Type B pancreatic cell (in vitro differentiated cells): ENCODE data around the gene CYB5A. TPM values are rescaled to one million over a fixed set of nuclear protein-coding genes. Genes with fewer than 3 reads are reported as not detected.

Experiments used
- DNase-seq: peaks from one replicate; pipeline ENCODE4 v3.0.0; 2021; ENCODE audit warnings: mixed read lengths; ENCODE audit not compliant: unreplicated experiment; ENCODE audit errors: extremely low spot score
- H3K27ac Mint-ChIP-seq: 2 replicates; pipeline ENCODE4 v1.8.0; 2021; ENCODE audit warnings: mild to moderate bottlenecking, mixed read lengths
- H3K27me3 Mint-ChIP-seq: 2 replicates; pipeline ENCODE4 v1.8.0; 2021; ENCODE audit warnings: mixed read lengths
- H3K36me3 Mint-ChIP-seq: 2 replicates; pipeline ENCODE4 v1.8.0; 2021; ENCODE audit warnings: mixed read lengths
- H3K4me1 Mint-ChIP-seq: one replicate; pipeline ENCODE4 v1.8.0; 2021; ENCODE audit warnings: mixed read lengths; ENCODE audit not compliant: unreplicated experiment
- H3K4me3 Mint-ChIP-seq: 2 replicates; pipeline ENCODE4 v1.8.0; 2021; ENCODE audit warnings: mild to moderate bottlenecking, mixed read lengths
- H3K9me3 Mint-ChIP-seq: 2 replicates; pipeline ENCODE4 v1.8.0; 2021; ENCODE audit warnings: mixed read lengths
- total RNA-seq: library from RNA; stranded (reverse); gene quantifications from 2 replicates; pipeline ENCODE4 v1.2.1, GENCODE V29; 2021; ENCODE audit warnings: low replicate concordance
- TF ChIP-seq, protein P1 (sequence below): fragments of 200-600 bp; sonication (generic); conservative IDR thresholded peaks from 2 replicates; pipeline ENCODE4 v1.5.0; 2021; ENCODE audit warnings: antibody characterized with exemption, mild to moderate bottlenecking

Gene CYB5A
- total RNA-seq, 1 donor from 2014 or later, result 74.9 TPM

DNA sequence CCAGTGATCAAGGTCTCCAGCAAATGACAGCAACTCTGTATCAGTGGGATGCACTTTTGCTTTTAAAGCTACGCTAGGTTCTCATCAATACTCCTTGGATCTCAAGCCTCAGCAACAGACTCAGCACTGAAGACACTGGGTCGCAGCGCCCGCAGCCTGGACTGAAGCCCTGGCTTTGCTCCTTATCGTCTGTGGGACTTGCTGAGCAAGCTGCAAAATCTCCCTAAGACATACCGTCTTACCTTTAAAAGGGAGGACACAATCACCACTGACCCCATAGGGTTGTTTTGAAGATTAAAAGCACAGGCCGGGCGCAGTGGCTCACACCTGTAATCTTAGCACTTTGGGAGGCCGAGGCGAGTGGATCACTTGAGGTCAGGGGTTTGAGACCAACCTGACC lies 8.1 kb downstream of the CYB5A start:
- Mint-ChIP-seq H3K36me3 (no peaks in the 10 kb centered on the region), H3K9me3 (no peaks in the 10 kb centered on the region), H3K4me3 (peak overlapping the region; percentile 64), H3K4me1 (peaks cover 38% of the 10 kb centered on the region), H3K27me3 (no peaks in the 10 kb centered on the region), H3K27ac (no peak overlapping the region)
- no peak for DNase-seq
- TF ChIP-seq, protein P1, sequence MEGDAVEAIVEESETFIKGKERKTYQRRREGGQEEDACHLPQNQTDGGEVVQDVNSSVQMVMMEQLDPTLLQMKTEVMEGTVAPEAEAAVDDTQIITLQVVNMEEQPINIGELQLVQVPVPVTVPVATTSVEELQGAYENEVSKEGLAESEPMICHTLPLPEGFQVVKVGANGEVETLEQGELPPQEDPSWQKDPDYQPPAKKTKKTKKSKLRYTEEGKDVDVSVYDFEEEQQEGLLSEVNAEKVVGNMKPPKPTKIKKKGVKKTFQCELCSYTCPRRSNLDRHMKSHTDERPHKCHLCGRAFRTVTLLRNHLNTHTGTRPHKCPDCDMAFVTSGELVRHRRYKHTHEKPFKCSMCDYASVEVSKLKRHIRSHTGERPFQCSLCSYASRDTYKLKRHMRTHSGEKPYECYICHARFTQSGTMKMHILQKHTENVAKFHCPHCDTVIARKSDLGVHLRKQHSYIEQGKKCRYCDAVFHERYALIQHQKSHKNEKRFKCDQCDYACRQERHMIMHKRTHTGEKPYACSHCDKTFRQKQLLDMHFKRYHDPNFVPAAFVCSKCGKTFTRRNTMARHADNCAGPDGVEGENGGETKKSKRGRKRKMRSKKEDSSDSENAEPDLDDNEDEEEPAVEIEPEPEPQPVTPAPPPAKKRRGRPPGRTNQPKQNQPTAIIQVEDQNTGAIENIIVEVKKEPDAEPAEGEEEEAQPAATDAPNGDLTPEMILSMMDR, result no peak

DNA sequence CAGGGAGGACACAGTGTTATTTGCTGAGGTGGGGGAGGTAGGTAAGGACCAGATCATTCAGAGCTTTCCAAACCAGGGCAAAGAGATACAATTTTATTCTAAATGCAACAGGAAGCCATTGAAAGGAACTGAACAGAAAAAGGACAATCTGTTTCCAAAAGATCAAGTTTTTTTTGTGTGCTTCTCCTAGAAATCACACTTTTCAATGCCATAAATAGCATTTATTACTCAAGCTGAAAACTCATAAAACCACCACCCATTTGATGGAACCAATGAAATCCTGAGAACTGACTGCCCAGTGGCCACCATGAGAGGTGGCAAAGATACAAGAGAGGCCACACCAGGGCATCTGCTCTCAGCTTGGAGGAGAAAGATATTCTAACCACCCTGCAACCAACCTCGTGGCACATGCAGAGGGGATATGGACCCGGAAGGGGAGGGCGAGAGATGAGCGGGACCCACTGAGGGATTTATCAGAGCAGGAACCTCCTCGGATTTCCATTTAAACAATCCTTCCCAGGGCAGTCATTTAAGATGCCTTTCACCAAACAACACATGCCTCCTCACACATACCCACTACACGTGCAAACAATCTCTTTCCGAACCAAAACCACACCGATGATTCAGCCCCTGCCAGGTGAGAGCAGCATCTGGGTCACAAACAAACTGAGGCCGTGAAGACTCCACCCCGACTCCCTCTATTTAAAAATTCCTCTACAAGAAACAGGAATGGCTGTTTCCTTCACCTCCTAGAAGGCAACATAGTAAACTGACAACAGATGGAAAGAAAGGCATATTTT lies 8.8 kb downstream of the CYB5A start:
- TF ChIP-seq, protein P1, result no peak
- no peak for DNase-seq
- Mint-ChIP-seq H3K27ac (peak overlapping the region; percentile 82), H3K9me3 (no peaks in the 10 kb centered on the region), H3K36me3 (no peaks in the 10 kb centered on the region), H3K27me3 (no peaks in the 10 kb centered on the region), H3K4me3 (peak overlapping the region; percentile 64), H3K4me1 (peaks cover 43% of the 10 kb centered on the region)

DNA sequence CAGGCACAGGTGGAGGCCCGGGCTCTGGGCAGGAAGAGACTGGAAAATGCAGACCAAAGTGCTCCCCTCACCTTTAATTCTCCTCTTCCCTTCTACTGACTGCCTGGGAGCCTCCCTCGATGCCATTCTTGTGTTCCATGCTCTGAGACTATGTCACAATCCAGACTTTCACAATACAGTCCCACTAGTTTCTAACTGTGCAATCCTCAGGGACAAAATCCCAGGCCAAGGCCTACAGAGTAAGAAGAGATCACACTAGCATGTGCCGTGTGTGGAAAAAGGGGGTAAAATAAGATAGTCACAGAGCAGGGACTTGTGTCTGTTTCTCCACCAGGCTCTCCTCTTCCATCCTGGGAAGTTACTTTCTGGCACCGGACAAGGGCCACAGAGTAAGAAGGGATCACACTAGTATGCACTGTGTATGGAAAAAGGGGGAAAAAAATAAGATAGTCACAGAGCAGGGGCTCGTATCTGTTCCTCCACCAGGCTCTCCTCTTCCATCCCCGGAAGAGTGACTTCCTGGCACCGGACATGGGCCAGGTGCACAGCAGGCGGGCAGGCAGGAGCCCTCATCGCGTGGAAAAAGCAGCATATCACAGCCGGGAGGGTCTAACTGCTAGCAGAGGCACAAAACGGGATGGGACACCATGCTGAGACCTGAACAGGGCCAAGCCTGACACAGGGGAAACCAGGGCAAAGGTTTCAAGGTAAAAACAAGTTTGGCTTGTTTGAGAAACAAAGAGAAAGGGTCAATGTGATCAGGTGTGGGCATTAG lies 9.6 kb downstream of the CYB5A start:
- Mint-ChIP-seq H3K9me3 (no peaks in the 10 kb centered on the region), H3K4me1 (peaks cover 49% of the 10 kb centered on the region), H3K27me3 (no peaks in the 10 kb centered on the region), H3K4me3 (peak overlapping the region; percentile 64), H3K36me3 (no peaks in the 10 kb centered on the region), H3K27ac (peak overlapping the region; percentile 82)
- TF ChIP-seq, protein P1, result no peak
- DNase-seq, result no peak

DNA sequence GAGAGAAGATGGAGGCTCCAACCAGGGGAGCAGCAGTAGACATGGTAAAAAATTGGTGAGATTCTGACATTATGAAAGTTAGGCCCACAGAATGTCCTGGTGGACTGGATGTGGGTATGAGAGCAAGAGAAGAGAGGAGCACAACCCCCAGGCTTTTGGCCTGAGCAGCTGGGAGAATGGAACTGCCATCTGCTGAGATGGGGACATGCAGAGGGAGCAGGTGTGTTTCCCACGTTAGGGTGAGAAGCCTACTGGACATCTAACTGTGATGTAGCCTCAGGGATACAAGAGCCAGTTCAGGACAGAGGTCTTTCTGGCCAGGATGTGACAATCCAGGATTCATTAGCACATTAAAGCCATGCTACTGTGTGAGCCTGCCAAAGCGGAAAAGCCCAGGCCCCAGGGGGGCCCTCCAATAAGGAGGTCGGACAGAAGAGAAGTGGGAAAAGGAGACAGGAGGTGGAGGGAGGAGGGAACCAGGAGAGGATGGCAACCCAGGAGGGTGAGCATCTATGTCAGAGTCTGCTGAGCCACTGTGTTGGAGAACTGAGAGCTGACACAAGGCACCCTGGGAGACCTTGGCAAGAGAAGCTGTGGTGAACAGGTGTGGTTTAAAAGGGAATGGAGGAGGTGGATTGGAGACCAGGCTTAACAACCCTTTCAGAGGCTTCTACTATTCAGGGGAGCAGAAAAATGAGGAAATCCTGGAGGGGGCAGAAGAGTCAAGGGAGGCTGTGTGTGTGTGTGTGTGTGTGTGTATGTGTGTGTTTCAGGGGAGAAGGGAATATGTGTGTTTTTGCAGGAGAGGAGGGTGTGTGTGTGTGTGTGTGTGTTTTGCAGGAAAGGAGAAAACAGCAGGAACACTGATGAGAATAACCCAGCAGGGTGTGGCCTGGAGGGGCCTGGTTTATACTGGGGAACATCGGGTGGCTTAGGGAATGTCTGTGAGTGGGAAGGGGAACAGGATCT lies 10.5 kb downstream of the CYB5A start:
- peak overlapping the region; percentile 82 for H3K27ac Mint-ChIP-seq

DNA sequence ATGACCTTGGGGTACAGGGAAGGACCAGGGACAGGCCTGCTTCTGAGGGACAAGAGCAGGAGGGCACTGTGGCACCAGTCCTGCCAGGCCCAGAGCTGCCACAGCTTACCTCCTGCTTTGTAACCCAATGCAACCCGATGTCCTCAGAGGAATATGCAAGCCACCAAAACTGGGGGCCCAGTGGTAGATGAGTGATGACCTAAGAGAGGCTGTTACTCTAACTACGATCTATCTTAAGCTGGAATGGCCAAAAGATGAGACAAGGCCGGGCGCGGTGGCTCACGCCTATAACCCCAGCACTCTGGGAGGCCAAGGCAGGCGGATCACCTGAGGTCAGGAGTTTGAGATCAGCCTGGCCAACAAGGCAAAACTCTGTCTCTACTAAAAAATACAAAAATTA lies 12.8 kb downstream of the CYB5A start:
- Mint-ChIP-seq H3K9me3 (no peaks in the 10 kb centered on the region), H3K4me3 (no peak overlapping the region), H3K27me3 (no peaks in the 10 kb centered on the region), H3K27ac (no peak overlapping the region), H3K36me3 (peaks cover 5% of the 10 kb centered on the region), H3K4me1 (peaks cover 49% of the 10 kb centered on the region)
- no peak for DNase-seq
- TF ChIP-seq, protein P1, result no peak

More for the DNA sequence above, 10.5 kb downstream of the CYB5A start:
- Mint-ChIP-seq H3K27me3 (no peaks in the 10 kb centered on the region), H3K4me3 (no peak overlapping the region), H3K4me1 (peaks cover 49% of the 10 kb centered on the region), H3K36me3 (peaks cover 5% of the 10 kb centered on the region), H3K9me3 (no peaks in the 10 kb centered on the region)
- no peak for DNase-seq
- TF ChIP-seq, protein P1, result no peak
